SK-N-SH (cell line): ENCODE results near the gene CASKIN1. TPM values are rescaled to one million over a fixed set of nuclear protein-coding genes. Genes with fewer than 3 reads are reported as not detected.

Experiments
- CTCF ChIA-PET: fragments of 300-600, 350-600 bp; formaldehyde crosslinking; extraction: SDS; loops from one replicate; lab custom pipeline; 2021; lab: Yijun Ruan, JAX
- POLR2A ChIA-PET: fragments of 350-600 bp; sonication (Branson Sonifier 250); formaldehyde crosslinking; extraction: SDS; loops from one replicate; lab custom pipeline; 2020; ENCODE audit warnings: antibody characterized with exemption, inconsistent platforms; lab: Yijun Ruan, JAX
- DNase-seq: peaks from one replicate; pipeline ENCODE4 v3.0.0; 2012
- H2AFZ ChIP-seq: fragments of 200-600 bp; sonication (generic); 2 replicates; pipeline ENCODE4 v1.8.1; 2016; ENCODE audit warnings: antibody characterized with exemption, mild to moderate bottlenecking, low read depth
- H3F3A ChIP-seq: fragments of 200-600 bp; sonication (generic); replicated peaks from 2 replicates; pipeline ENCODE3; 2016; ENCODE audit warnings: antibody characterized with exemption, mild to moderate bottlenecking; ENCODE audit not compliant: insufficient read depth
- H3K27ac ChIP-seq, 2 experiments: fragments of 200-500 bp in 1 of 2; fragments of 200-600 bp in 1 of 2; sonication (Bioruptor generic) in 1 of 2; sonication (generic), shearing (Covaris generic) in 1 of 2; 2 replicates each; pipeline versions ENCODE4 v1.5.1 to v1.6.1; 2014 to 2016; ENCODE audit warnings: low read depth in 2 of 2, inconsistent platforms in 1 of 2, low read length in 1 of 2, mild to moderate bottlenecking in 1 of 2, mixed read lengths in 1 of 2
- H3K27me3 ChIP-seq: fragments of 200-600 bp; sonication (generic), shearing (Covaris generic); 2 replicates; pipeline ENCODE4 v1.6.1; 2016; ENCODE audit warnings: mixed run types; ENCODE audit not compliant: insufficient read depth
- H3K36me3 ChIP-seq, 2 experiments: fragments of 200-500 bp in 1 of 2; fragments of 200-600 bp in 1 of 2; sonication (Bioruptor generic) in 1 of 2; sonication (generic) in 1 of 2; replicated peaks in 1 of 2; 2 replicates each; pipeline versions ENCODE3 to v1.5.1; 2014 to 2016; ENCODE audit warnings: low read length in 1 of 2, mild to moderate bottlenecking in 1 of 2; ENCODE audit not compliant: insufficient read depth in 2 of 2, control insufficient read depth in 1 of 2
- H3K4me1 ChIP-seq, 2 experiments: fragments of 200-500 bp in 1 of 2; fragments of 200-600 bp in 1 of 2; sonication (Bioruptor generic) in 1 of 2; sonication (generic), shearing (Covaris generic) in 1 of 2; 2 replicates each; pipeline versions ENCODE4 v1.5.1 to v1.6.1; 2014 to 2016; ENCODE audit warnings: low read depth in 1 of 2, low read length in 1 of 2, mixed run types in 1 of 2; ENCODE audit not compliant: insufficient read depth in 2 of 2, control insufficient read depth in 1 of 2
- H3K4me2 ChIP-seq: fragments of 200-600 bp; sonication (generic), shearing (Covaris generic); 2 replicates; pipeline ENCODE4 v1.6.1; 2017; ENCODE audit warnings: mixed run types
- H3K4me3 ChIP-seq, 2 experiments: fragments of 200-500 bp in 1 of 2; fragments of 200-600 bp in 1 of 2; sonication (Bioruptor generic) in 1 of 2; sonication (generic), shearing (Covaris generic) in 1 of 2; 2 replicates each; pipeline versions ENCODE4 v1.5.1 to v1.8.1; 2014 to 2016; ENCODE audit warnings: low read depth in 2 of 2, inconsistent platforms in 1 of 2, low read length in 1 of 2, mild to moderate bottlenecking in 1 of 2, mixed read lengths in 1 of 2, moderate library complexity in 1 of 2
- H3K79me2 ChIP-seq: fragments of 200-600 bp; sonication (generic); 2 replicates; pipeline ENCODE4 v1.8.1; 2017; ENCODE audit warnings: mild to moderate bottlenecking; ENCODE audit not compliant: insufficient read depth
- H3K9ac ChIP-seq: fragments of 200-600 bp; sonication (generic); 2 replicates; pipeline ENCODE4 v1.6.1; 2017; ENCODE audit warnings: mixed run types
- H3K9me2 ChIP-seq: fragments of 200-600 bp; sonication (generic); 2 replicates; pipeline ENCODE4 v1.6.1; 2017; ENCODE audit warnings: mixed run types
- H3K9me3 ChIP-seq: fragments of 200-600 bp; sonication (generic); 2 replicates; pipeline ENCODE4 v1.6.1; 2017; ENCODE audit warnings: mixed run types, mild to moderate bottlenecking, moderate library complexity
- H4K20me1 ChIP-seq: fragments of 200-600 bp; sonication (generic); 2 replicates; pipeline ENCODE4 v1.6.1; 2017; ENCODE audit warnings: mild to moderate bottlenecking, mixed run types; ENCODE audit not compliant: insufficient read depth
- CHD2 ChIP-seq: fragments of 150-350 bp; IDR thresholded peaks from 2 replicates; pipeline ENCODE4 v1.6.1; 2018; ENCODE audit warnings: low read length; ENCODE audit not compliant: partially characterized antibody
- ELF1 ChIP-seq: IDR thresholded peaks from 2 replicates; pipeline ENCODE4 v1.4.0; 2012
- FOXM1 ChIP-seq: IDR thresholded peaks from 2 replicates; pipeline ENCODE4 v1.4.0; 2012; ENCODE audit warnings: low read depth, mild to moderate bottlenecking
- GABPA ChIP-seq: IDR thresholded peaks from 2 replicates; pipeline ENCODE4 v1.4.0; 2012; ENCODE audit warnings: low read depth, mild to moderate bottlenecking
- JUND ChIP-seq: IDR thresholded peaks from 2 replicates; pipeline ENCODE4 v1.4.0; 2012
- MAX ChIP-seq: IDR thresholded peaks from 2 replicates; pipeline ENCODE4 v1.4.0; 2012; ENCODE audit warnings: low read depth
- MEF2A ChIP-seq: IDR thresholded peaks from 2 replicates; pipeline ENCODE4 v1.4.0; 2012; ENCODE audit warnings: low read depth, borderline replicate concordance
- NFIC ChIP-seq: IDR thresholded peaks from 2 replicates; pipeline ENCODE4 v1.4.0; 2012; ENCODE audit warnings: borderline replicate concordance
- NRF1 ChIP-seq: IDR thresholded peaks from 2 replicates; pipeline ENCODE4 v1.6.1; 2012; ENCODE audit warnings: low read depth, mild to moderate bottlenecking, low read length
- PBX3 ChIP-seq: IDR thresholded peaks from 2 replicates; pipeline ENCODE4; 2012
- POLR2AphosphoS5 ChIP-seq: IDR thresholded peaks from 2 replicates; pipeline ENCODE4 v1.6.1; 2012; ENCODE audit warnings: low read depth, low read length
- REST ChIP-seq: IDR thresholded peaks from 2 replicates; pipeline ENCODE4 v1.6.1; 2012; ENCODE audit warnings: mild to moderate bottlenecking, low read depth, low read length, moderate library complexity
- SIN3A ChIP-seq: IDR thresholded peaks from 2 replicates; pipeline ENCODE4 v1.6.1; 2012; ENCODE audit warnings: low read depth, mild to moderate bottlenecking, low read length, moderate library complexity, borderline replicate concordance
- TCF12 ChIP-seq: IDR thresholded peaks from 2 replicates; pipeline ENCODE4 v1.4.0; 2012
- TEAD4 ChIP-seq: IDR thresholded peaks from 2 replicates; pipeline ENCODE4 v1.4.0; 2012; ENCODE audit warnings: mild to moderate bottlenecking, borderline replicate concordance; ENCODE audit not compliant: insufficient read depth
- USF2 ChIP-seq: fragments of 150-350 bp; IDR thresholded peaks from 2 replicates; pipeline ENCODE4 v1.6.1; 2017; ENCODE audit warnings: antibody characterized with exemption, low read length, low read depth, borderline replicate concordance
- YY1 ChIP-seq: IDR thresholded peaks from 2 replicates; pipeline ENCODE4 v1.4.0; 2012; ENCODE audit warnings: low read depth, mild to moderate bottlenecking
- WGBS: methylation state at CpG from one replicate; pipeline ENCODE4 v1.1.6; 2017; ENCODE audit warnings: low lambda C conversion rate; 5-methylcytosine and 5-hydroxymethylcytosine counted together
- polyA plus RNA-seq, 3 experiments: library from polyadenylated mRNA; depleted of rRNA; stranded (reverse); fragments of >200 nt; gene quantifications; 2 replicates each; pipeline ENCODE4 v1.2.3, GENCODE V29; 2012
- TF ChIP-seq, protein P1 (sequence below): IDR thresholded peaks from 2 replicates; pipeline ENCODE4 v1.4.0; 2012; ENCODE audit warnings: low read depth, borderline replicate concordance
- TF ChIP-seq, protein P2 (sequence below): fragments of 200-600 bp; sonication (generic); IDR thresholded peaks from 2 replicates; pipeline ENCODE4 v1.6.1; 2017; ENCODE audit warnings: antibody characterized with exemption, mild to moderate bottlenecking, moderate library complexity

CASKIN1 gene
- polyA plus RNA-seq, 1 of the 3 experiments (the other 2 are of a cell fraction) = 1.7 TPM

DNA sequence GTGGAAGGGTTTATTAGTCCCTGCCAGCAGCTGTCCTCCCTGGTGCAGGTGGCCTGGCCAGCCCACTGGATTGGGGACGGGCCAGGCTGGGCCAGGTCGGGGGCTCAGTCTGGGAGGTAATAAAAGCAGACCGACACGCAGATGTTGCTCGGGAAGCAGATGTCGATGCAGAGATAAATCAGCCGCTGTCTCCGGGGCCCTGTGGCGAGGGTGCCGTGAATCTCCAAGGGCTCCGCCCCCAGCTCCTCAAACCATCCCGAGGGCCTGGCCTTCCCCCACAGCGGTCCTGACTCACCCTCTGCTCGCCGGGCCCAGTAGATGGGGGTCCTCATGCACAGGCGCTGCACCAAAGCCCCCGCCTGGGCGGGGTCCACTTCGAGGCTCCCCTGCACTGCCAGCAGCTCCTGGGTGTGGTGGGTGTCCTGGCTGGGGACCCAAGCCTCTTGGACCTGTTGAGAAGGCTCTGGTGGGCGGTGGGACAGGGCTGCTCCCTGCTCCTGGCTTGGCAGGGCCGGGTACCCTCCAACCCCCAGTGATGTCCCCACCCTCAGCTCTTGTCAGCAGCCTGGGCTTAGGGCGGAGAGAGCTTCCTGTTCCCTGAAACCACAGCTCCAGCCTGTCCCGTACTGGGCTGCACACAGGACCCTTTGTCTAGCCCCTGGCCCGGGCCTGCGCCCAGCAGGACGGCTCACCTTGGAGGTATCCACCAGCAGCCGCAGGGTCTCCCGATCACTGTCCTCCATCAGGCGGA, 13.0 kb upstream of the CASKIN1 start:
- H3K9me2 ChIP-seq = no peaks in the 10 kb centered on the region
- peaks cover 34% of the 10 kb centered on the region for H3K79me2 ChIP-seq
- H3K4me1 ChIP-seq = peaks cover 11 to 40% of the 10 kb centered on the region in 2 experiments; a peak in 3 of 4 replicates
- DNase-seq = no peak
- no peak overlapping the region for H2AFZ ChIP-seq
- H3K36me3 ChIP-seq = peaks cover 0 to 36% of the 10 kb centered on the region in 2 experiments
- H3K27me3 ChIP-seq = no peaks in the 10 kb centered on the region
- WGBS = 88% methylated on average over 18 of the region's 29 CpGs
- H3K9me3 ChIP-seq = no peaks in the 10 kb centered on the region
- no peak overlapping the region for H3K4me2 ChIP-seq
- ChIA-PET CTCF (interaction anchor here (1.1 to 2.0 kb wide), 2 partner anchors 14 to 187 kb away, joined by 3 to 9 read pairs; no protein-coding TSS in a partner anchor), POLR2A (interaction anchor here (0.6 kb wide), 1 partner anchor 13 kb away, joined by 8 read pairs; no protein-coding TSS in a partner anchor)
- no peak overlapping the region for H3K27ac ChIP-seq
- TF ChIP-seq, protein P1, sequence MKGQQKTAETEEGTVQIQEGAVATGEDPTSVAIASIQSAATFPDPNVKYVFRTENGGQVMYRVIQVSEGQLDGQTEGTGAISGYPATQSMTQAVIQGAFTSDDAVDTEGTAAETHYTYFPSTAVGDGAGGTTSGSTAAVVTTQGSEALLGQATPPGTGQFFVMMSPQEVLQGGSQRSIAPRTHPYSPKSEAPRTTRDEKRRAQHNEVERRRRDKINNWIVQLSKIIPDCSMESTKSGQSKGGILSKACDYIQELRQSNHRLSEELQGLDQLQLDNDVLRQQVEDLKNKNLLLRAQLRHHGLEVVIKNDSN = no peak
- TF ChIP-seq YY1 (no peak), REST (no peak), NFIC (no peak), GABPA (no peak), POLR2AphosphoS5 (no peak), FOXM1 (no peak), PBX3 (no peak), MEF2A (no peak), ELF1 (no peak), USF2 (no peak), TCF12 (no peak), TEAD4 (no peak), CHD2 (no peak), NRF1 (no peak), SIN3A (no peak), MAX (no peak), JUND (no peak)
- TF ChIP-seq, protein P2, sequence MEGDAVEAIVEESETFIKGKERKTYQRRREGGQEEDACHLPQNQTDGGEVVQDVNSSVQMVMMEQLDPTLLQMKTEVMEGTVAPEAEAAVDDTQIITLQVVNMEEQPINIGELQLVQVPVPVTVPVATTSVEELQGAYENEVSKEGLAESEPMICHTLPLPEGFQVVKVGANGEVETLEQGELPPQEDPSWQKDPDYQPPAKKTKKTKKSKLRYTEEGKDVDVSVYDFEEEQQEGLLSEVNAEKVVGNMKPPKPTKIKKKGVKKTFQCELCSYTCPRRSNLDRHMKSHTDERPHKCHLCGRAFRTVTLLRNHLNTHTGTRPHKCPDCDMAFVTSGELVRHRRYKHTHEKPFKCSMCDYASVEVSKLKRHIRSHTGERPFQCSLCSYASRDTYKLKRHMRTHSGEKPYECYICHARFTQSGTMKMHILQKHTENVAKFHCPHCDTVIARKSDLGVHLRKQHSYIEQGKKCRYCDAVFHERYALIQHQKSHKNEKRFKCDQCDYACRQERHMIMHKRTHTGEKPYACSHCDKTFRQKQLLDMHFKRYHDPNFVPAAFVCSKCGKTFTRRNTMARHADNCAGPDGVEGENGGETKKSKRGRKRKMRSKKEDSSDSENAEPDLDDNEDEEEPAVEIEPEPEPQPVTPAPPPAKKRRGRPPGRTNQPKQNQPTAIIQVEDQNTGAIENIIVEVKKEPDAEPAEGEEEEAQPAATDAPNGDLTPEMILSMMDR = no peak
- peaks cover 10% of the 10 kb centered on the region for H3F3A ChIP-seq
- no peak overlapping the region for H3K9ac ChIP-seq
- peaks cover 11% of the 10 kb centered on the region; the same call in 1 of the 2 replicates for H4K20me1 ChIP-seq
- H3K4me3 ChIP-seq = no peak overlapping the region
